Endothelial cell of umbilical vein (primary cell): Measurements from ENCODE around the gene NGRN. TPM values are rescaled to one million over a fixed set of nuclear protein-coding genes. Genes with fewer than 3 reads are reported as not detected.
A peak's percentile ranks its signal among the peaks of the same experiment; 100 is the strongest.

ENCODE experiments used
- BruUV-seq: library from RNA; stranded (reverse); fragments of 400-500 nt; replicated peaks from 2 replicates; lab custom pipeline; 2021; lab: Mats Ljungman, UMichigan
- CTCF ChIA-PET: fragments of 300-600, 350-600 bp; sonication (Branson Sonifier 250); formaldehyde crosslinking; loops from one replicate; lab custom pipeline; 2021; ENCODE audit warnings: antibody characterized with exemption, inconsistent platforms; lab: Charles Lee
- POLR2A ChIA-PET: fragments of 300-600, 350-600 bp; sonication (Branson Sonifier 250); formaldehyde crosslinking; loops from one replicate; lab custom pipeline; 2021; ENCODE audit warnings: antibody characterized with exemption, inconsistent platforms; lab: Charles Lee
- DNase-seq: peaks from one replicate; pipeline ENCODE4 v3.0.0-alpha.2; 2011; ENCODE audit warnings: low read depth, low spot score
- FAIRE-seq: peaks from 2 replicates; lab custom pipeline; 2011; peaks lifted over from hg19 to GRCh38; lab: Jason Lieb, UNC
- H2AFZ ChIP-seq: 2 replicates; pipeline ENCODE4 v1.6.0; 2012; ENCODE audit warnings: low read depth, low read length, control low read depth, inconsistent platforms
- H3K27ac ChIP-seq: 2 replicates; pipeline ENCODE4 v1.5.1; 2011; ENCODE audit warnings: low read depth, mild to moderate bottlenecking, control low read depth, low read length, moderate library complexity; ENCODE audit not compliant: insufficient read depth
- H3K27me3 ChIP-seq, 2 experiments: 2 replicates each; pipeline versions ENCODE4 v1.6.0 to v1.6.1; 2011; ENCODE audit warnings: low read length in 2 of 2, mixed read lengths in 1 of 2; ENCODE audit not compliant: control insufficient read depth in 2 of 2, insufficient read depth in 2 of 2
- H3K36me3 ChIP-seq, 2 experiments: 2 replicates in 1 of 2; 3 replicates in 1 of 2; pipeline ENCODE4 v1.5.1; 2011; ENCODE audit warnings: low read length in 2 of 2, mild to moderate bottlenecking in 1 of 2, moderate library complexity in 1 of 2; ENCODE audit not compliant: control insufficient read depth in 2 of 2, insufficient read depth in 2 of 2; ENCODE audit errors: extremely low read depth in 1 of 2
- H3K4me1 ChIP-seq: 3 replicates; pipeline ENCODE4 v1.5.1; 2011; ENCODE audit warnings: mild to moderate bottlenecking, low read length; ENCODE audit not compliant: control insufficient read depth, insufficient read depth; ENCODE audit errors: extremely low read depth
- H3K4me2 ChIP-seq: 2 replicates; pipeline ENCODE4 v1.6.1; 2011; ENCODE audit warnings: low read length, control low read depth, mixed read lengths; ENCODE audit not compliant: insufficient read depth
- H3K4me3 ChIP-seq, 3 experiments: fragments of 200-600 bp in 1 of 3; sonication (generic), shearing (Covaris generic) in 1 of 3; replicated peaks in 1 of 3; 2 replicates each; pipeline ENCODE4 v1.5.1; 2011 to 2016; ENCODE audit warnings: control low read depth in 3 of 3, low read length in 3 of 3, mild to moderate bottlenecking in 2 of 3, inconsistent platforms in 1 of 3, low read depth in 1 of 3, moderate library complexity in 1 of 3; ENCODE audit not compliant: insufficient read depth in 1 of 3
- H3K79me2 ChIP-seq: 2 replicates; pipeline ENCODE4 v1.6.0; 2012; ENCODE audit warnings: low read length, inconsistent platforms; ENCODE audit not compliant: control insufficient read depth, insufficient read depth
- H3K9ac ChIP-seq: replicated peaks from 2 replicates; pipeline ENCODE3; 2011; ENCODE audit warnings: low read length, control low read depth; ENCODE audit not compliant: insufficient read depth; ENCODE audit errors: extremely low read depth
- H3K9me1 ChIP-seq: replicated peaks from 3 replicates; pipeline ENCODE4 v1.6.0; 2011; ENCODE audit warnings: mild to moderate bottlenecking, low read length; ENCODE audit not compliant: control insufficient read depth, insufficient read depth; ENCODE audit errors: extremely low read depth
- H3K9me3 ChIP-seq: replicated peaks from 2 replicates; pipeline ENCODE4 v1.5.1; 2012; ENCODE audit warnings: low read length, inconsistent platforms; ENCODE audit not compliant: control insufficient read depth, insufficient read depth
- H4K20me1 ChIP-seq: replicated peaks from 2 replicates; pipeline ENCODE3; 2011; ENCODE audit warnings: mild to moderate bottlenecking, low read length; ENCODE audit not compliant: control insufficient read depth, insufficient read depth; ENCODE audit errors: extremely low read depth
- CTCF ChIP-seq, 2 donors: IDR thresholded peaks; 1 replicate in 1 of 2; 2 replicates in 1 of 2; pipeline ENCODE4 v1.5.1; 2011; ENCODE audit warnings: low read length in 2 of 2, mild to moderate bottlenecking in 2 of 2, moderate library complexity in 2 of 2, control low read depth in 1 of 2, inconsistent platforms in 1 of 2, low read depth in 1 of 2; ENCODE audit not compliant: insufficient read depth in 1 of 2; ENCODE audit errors: extremely low read depth in 1 of 2
- FOS ChIP-seq: IDR thresholded peaks from 2 replicates; pipeline ENCODE4 v1.6.1; 2011; ENCODE audit warnings: mild to moderate bottlenecking, low read length, moderate library complexity, borderline replicate concordance; ENCODE audit not compliant: insufficient read depth
- MAX ChIP-seq: IDR thresholded peaks from 2 replicates; pipeline ENCODE4 v1.6.1; 2011; ENCODE audit not compliant: insufficient read depth, insufficient read length
- POLR2AphosphoS5 ChIP-seq: IDR thresholded peaks from 2 replicates; pipeline ENCODE4 v1.6.1; 2012; ENCODE audit warnings: low read depth, mild to moderate bottlenecking, control low read depth, low read length, moderate library complexity; ENCODE audit not compliant: insufficient read depth
- dilution Hi-C: fragments of 300-500 bp; cut with MboI; formaldehyde crosslinking; loops from one replicate; pipeline ENCODE4 v1.15.0; 2019; ENCODE audit warnings: low sequenced_read_pairs; ENCODE audit not compliant: extremely low pct_ligation_motif_present
- intact Hi-C: fragments of 100-400 bp; cut with micrococcal nuclease; formaldehyde crosslinking; loops from one replicate; pipeline ENCODE4 v1.10.0; 2022
- polyA plus RNA-seq, 4 experiments: library from polyadenylated mRNA; depleted of rRNA in 3 of 4; stranded (reverse) in 3 of 4; unstranded in 1 of 4; fragments of >200 nt; gene quantifications; 2 replicates each; pipeline versions ENCODE4 v1.2.1 to v1.2.3, GENCODE V29; 2011 to 2012; ENCODE audit warnings: missing spikeins in 1 of 4
- total RNA-seq: library from RNA; stranded (reverse); gene quantifications from 2 replicates; pipeline ENCODE4 v1.2.3, GENCODE V29; 2021

NGRN gene
- total and polyA plus RNA-seq, 2 donors (not counting 3 experiments of a cell fraction or from before 2014, with no cell fraction given) = 28.9 to 56.5 TPM

GRCh38 chr15:90221246-90221900 lies 44.1 kb upstream of the NGRN start:
- Histone ChIP-seq H3K9me1 (no peaks in the 10 kb centered on the region), H3K4me2 (no peak overlapping the region), H4K20me1 (no peaks in the 10 kb centered on the region), H3K27ac (no peak overlapping the region), H3K79me2 (no peaks in the 10 kb centered on the region), H3K4me3 (no peak overlapping the region), H2AFZ (no peak overlapping the region), H3K9ac (no peak overlapping the region), H3K4me1 (no peaks in the 10 kb centered on the region), H3K9me3 (no peaks in the 10 kb centered on the region), H3K36me3 (no peaks in the 10 kb centered on the region), H3K27me3 (no peaks in the 10 kb centered on the region)
- FAIRE-seq = peak; percentile 85
- DNase-seq = peak; percentile 70
- dilution Hi-C loops = no loop called here
- ChIA-PET POLR2A (no interaction called here), CTCF (interaction anchor here (0.6 to 3.5 kb wide), 52 partner anchors 9 to 558 kb away, joined by 3 to 47 read pairs (median 4); partner anchors contain the start of genes CIB1, GDPGP1, IDH2 and NGRN)
- no TSS peak for BruUV-seq
- no peak for TF ChIP-seq POLR2AphosphoS5
- peak; percentile 64 to 84 for TF ChIP-seq CTCF (IDR thresholded peaks at IDR 0.05; ENCODE audit: extremely low read depth in 1 of 2, insufficient read depth in 1 of 2, low read depth in 1 of 2, low read length in 2 of 2)
- intact Hi-C loops = loop anchor here (1.0 kb wide), 2 partner anchors 65 to 78 kb away; no protein-coding TSS in a partner anchor

GRCh38 chr15:90222547-90222946 lies 42.9 kb upstream of the NGRN start:
- Histone ChIP-seq H2AFZ (no peak overlapping the region), H4K20me1 (no peaks in the 10 kb centered on the region), H3K9me1 (no peaks in the 10 kb centered on the region), H3K9me3 (no peaks in the 10 kb centered on the region), H3K36me3 (no peaks in the 10 kb centered on the region), H3K4me1 (no peaks in the 10 kb centered on the region), H3K4me2 (no peak overlapping the region), H3K4me3 (no peak overlapping the region), H3K79me2 (no peaks in the 10 kb centered on the region), H3K9ac (no peak overlapping the region), H3K27me3 (no peaks in the 10 kb centered on the region), H3K27ac (no peak overlapping the region)
- no TSS peak for BruUV-seq
- dilution Hi-C loops (no loop called here), intact Hi-C loops (no loop called here)
- FAIRE-seq (no peak), DNase-seq (no peak)
- no peak for TF ChIP-seq FOS
- TF ChIP-seq CTCF (IDR thresholded peaks at IDR 0.05; ENCODE audit: extremely low read depth in 1 of 2, insufficient read depth in 1 of 2, low read depth in 1 of 2, low read length in 2 of 2) = no peak
- no peak for TF ChIP-seq MAX
- ChIA-PET CTCF (interaction anchor here (0.8 to 3.5 kb wide), 6 partner anchors 8 to 81 kb away, joined by 3 to 38 read pairs (median 6); partner anchors contain the start of gene NGRN), POLR2A (interaction anchor here (0.6 kb wide), 1 partner anchor 661 kb away, joined by 6 read pairs; no protein-coding TSS in a partner anchor)
